Chondrocyte (in vitro differentiated cells): Measurements from ENCODE around the gene GNAS. TPM values are rescaled to one million over a fixed set of nuclear protein-coding genes. Genes with fewer than 3 reads are reported as not detected.

ENCODE experiments used
- DNase-seq: peaks from one replicate; pipeline ENCODE4 v3.0.0; 2021; ENCODE audit warnings: mixed read lengths, low spot score
- H3K27ac Mint-ChIP-seq: one replicate; pipeline ENCODE4 v1.8.0; 2021; ENCODE audit warnings: mild to moderate bottlenecking, moderate library complexity, mixed read lengths; ENCODE audit not compliant: unreplicated experiment
- H3K27me3 Mint-ChIP-seq: 2 replicates; pipeline ENCODE4 v1.8.0; 2021; ENCODE audit warnings: low read depth, mixed read lengths
- H3K36me3 Mint-ChIP-seq: 2 replicates; pipeline ENCODE4 v1.8.0; 2021; ENCODE audit warnings: low read depth, mixed read lengths
- H3K4me1 Mint-ChIP-seq: 2 replicates; pipeline ENCODE4 v1.8.0; 2021; ENCODE audit warnings: low read depth, mild to moderate bottlenecking, mixed read lengths
- H3K4me3 Mint-ChIP-seq: one replicate; pipeline ENCODE4 v1.8.0; 2021; ENCODE audit warnings: mild to moderate bottlenecking, moderate library complexity, mixed read lengths; ENCODE audit not compliant: unreplicated experiment
- H3K9me3 Mint-ChIP-seq: 2 replicates; pipeline ENCODE4 v1.8.0; 2021; ENCODE audit warnings: low read depth, mixed read lengths
- CTCF ChIP-seq: fragments of 200-600 bp; sonication (generic); IDR thresholded peaks from 2 replicates; pipeline ENCODE4 v1.5.0; 2021; ENCODE audit warnings: antibody characterized with exemption, mild to moderate bottlenecking, moderate library complexity
- total RNA-seq: library from RNA; stranded (reverse); gene quantifications from 3 replicates; pipeline ENCODE4 v1.2.1, GENCODE V29; 2021

GNAS gene
- total RNA-seq, 1 donor from 2014 or later = 1,374 TPM

GRCh38 chr20:58909585-58909984, 57.1 kb downstream of the GNAS start:
- H3K36me3 Mint-ChIP-seq = peaks cover 63% of the 10 kb centered on the region
- no peak overlapping the region for H3K4me3 Mint-ChIP-seq
- H3K27me3 Mint-ChIP-seq = no peaks in the 10 kb centered on the region
- H3K27ac Mint-ChIP-seq = no peak overlapping the region
- TF ChIP-seq CTCF = no peak
- H3K4me1 Mint-ChIP-seq = peaks cover 46% of the 10 kb centered on the region
- no peaks in the 10 kb centered on the region for H3K9me3 Mint-ChIP-seq
- no peak for DNase-seq

GRCh38 chr20:58910473-58910872, 58.0 kb downstream of the GNAS start:
- Mint-ChIP-seq H3K9me3 (no peaks in the 10 kb centered on the region), H3K36me3 (peaks cover 57% of the 10 kb centered on the region), H3K4me3 (no peak overlapping the region), H3K27ac (no peak overlapping the region), H3K4me1 (peaks cover 40% of the 10 kb centered on the region), H3K27me3 (no peaks in the 10 kb centered on the region)
- DNase-seq = no peak
- TF ChIP-seq CTCF = no peak

GRCh38 chr20:58911309-58911708, 58.8 kb downstream of the GNAS start:
- Mint-ChIP-seq H3K27me3 (no peaks in the 10 kb centered on the region), H3K9me3 (no peaks in the 10 kb centered on the region), H3K36me3 (peaks cover 51% of the 10 kb centered on the region), H3K4me1 (peaks cover 34% of the 10 kb centered on the region), H3K27ac (no peak overlapping the region), H3K4me3 (no peak overlapping the region)
- no peak for DNase-seq
- TF ChIP-seq CTCF = no peak

GRCh38 chr20:58911970-58912369, 59.5 kb downstream of the GNAS start:
- Mint-ChIP-seq H3K4me3 (no peak overlapping the region), H3K36me3 (peaks cover 48% of the 10 kb centered on the region), H3K4me1 (peaks cover 29% of the 10 kb centered on the region), H3K27me3 (no peaks in the 10 kb centered on the region), H3K27ac (no peak overlapping the region), H3K9me3 (no peaks in the 10 kb centered on the region)
- no peak for DNase-seq
- no peak for TF ChIP-seq CTCF

GRCh38 chr20:58913079-58913478, 60.6 kb downstream of the GNAS start:
- peaks cover 40% of the 10 kb centered on the region for H3K36me3 Mint-ChIP-seq
- H3K27ac Mint-ChIP-seq = no peak overlapping the region
- no peak for DNase-seq
- H3K4me3 Mint-ChIP-seq = no peak overlapping the region
- H3K27me3 Mint-ChIP-seq = no peaks in the 10 kb centered on the region
- H3K4me1 Mint-ChIP-seq = peaks cover 18% of the 10 kb centered on the region
- TF ChIP-seq CTCF = no peak
- no peaks in the 10 kb centered on the region for H3K9me3 Mint-ChIP-seq
